HL-60/S4 (cell line): ENCODE results near the gene HBS1L.

Experiments used
- in situ Hi-C: fragments of 300-500 bp; cut with MboI; formaldehyde crosslinking; loops from 2 replicates; pipeline ENCODE4 v1.14.3; 2022; ENCODE audit warnings: low sequenced_read_pairs

HBS1L gene

GRCh38 chr6:135054569-135055498 is at the start of gene HBS1L:
Gene HBS1L (minus strand): TSS chr6:135054822. CDS start chr6:135054691, 131 bp downstream.
- in situ Hi-C loops, result no loop called here

- in situ Hi-C loops, result no loop called here
Observed at GRCh38 chr6:135104199-135104598, 49.6 kb upstream of the HBS1L start.

GRCh38 chr6:135102191-135102590 is 47.6 kb upstream of the HBS1L start:
- in situ Hi-C loops, result no loop called here

- in situ Hi-C loops, result no loop called here
Observed at GRCh38 chr6:135097172-135097571, 42.5 kb upstream of the HBS1L start.

- in situ Hi-C loops, result no loop called here
Observed at GRCh38 chr6:135096403-135097130, 41.9 kb upstream of the HBS1L start.

GRCh38 chr6:135095716-135096115 is 41.1 kb upstream of the HBS1L start:
- in situ Hi-C loops, result no loop called here

- in situ Hi-C loops, result no loop called here
Observed at GRCh38 chr6:135094403-135094821, 39.8 kb upstream of the HBS1L start.

GRCh38 chr6:135093578-135093977 is 39.0 kb upstream of the HBS1L start:
- in situ Hi-C loops, result no loop called here

GRCh38 chr6:135092724-135093123 is 38.1 kb upstream of the HBS1L start:
- in situ Hi-C loops, result no loop called here

GRCh38 chr6:135090819-135091218 is 36.2 kb upstream of the HBS1L start:
- in situ Hi-C loops, result no loop called here

- in situ Hi-C loops, result no loop called here
Observed at GRCh38 chr6:135089901-135090300, 35.3 kb upstream of the HBS1L start.

- in situ Hi-C loops, result no loop called here
Observed at GRCh38 chr6:135088818-135089809, 34.5 kb upstream of the HBS1L start.

GRCh38 chr6:135088281-135088680 is 33.7 kb upstream of the HBS1L start:
- in situ Hi-C loops, result no loop called here

GRCh38 chr6:135087803-135088202 is 33.2 kb upstream of the HBS1L start:
- in situ Hi-C loops, result no loop called here

GRCh38 chr6:135087403-135087802 is 32.8 kb upstream of the HBS1L start:
- in situ Hi-C loops, result no loop called here

- in situ Hi-C loops, result no loop called here
Observed at GRCh38 chr6:135086414-135086764, 31.8 kb upstream of the HBS1L start.

GRCh38 chr6:135085700-135086413 is 31.2 kb upstream of the HBS1L start:
- in situ Hi-C loops, result no loop called here

- in situ Hi-C loops, result no loop called here
Observed at GRCh38 chr6:135084916-135085269, 30.3 kb upstream of the HBS1L start.

- in situ Hi-C loops, result no loop called here
Observed at GRCh38 chr6:135084001-135084915, 29.6 kb upstream of the HBS1L start.
